Neural cell (in vitro differentiated cells): ENCODE measurements around the gene KSR2. TPM values are rescaled to one million over a fixed set of nuclear protein-coding genes. Genes with fewer than 3 reads are reported as not detected.

Source experiments
- H2AFZ ChIP-seq: fragments of 200-600, 300-800 bp; sonication (generic), shearing (Covaris generic); 2 replicates; pipeline ENCODE4 v1.6.0; 2014; ENCODE audit warnings: low read depth, mild to moderate bottlenecking, antibody characterized with exemption, low read length, moderate library complexity
- H3F3A ChIP-seq: fragments of 200-600 bp; shearing (Covaris generic); 2 replicates; pipeline ENCODE4 v1.6.1; 2016; ENCODE audit warnings: mild to moderate bottlenecking, moderate library complexity, mixed read lengths, antibody characterized with exemption, low read length; ENCODE audit not compliant: insufficient read depth, poor library complexity, severe bottlenecking
- H3K27ac ChIP-seq: fragments of 200-600, 300-800 bp; sonication (generic), shearing (Covaris generic); 2 replicates; pipeline ENCODE4 v1.5.1; 2014; ENCODE audit warnings: mild to moderate bottlenecking, low read length, moderate library complexity
- H3K27me3 ChIP-seq: fragments of 300-800, 200-600 bp; sonication (generic), shearing (Covaris generic); 2 replicates; pipeline ENCODE4 v1.6.0; 2014; ENCODE audit warnings: mild to moderate bottlenecking, low read depth, low read length, moderate library complexity; ENCODE audit not compliant: insufficient read depth
- H3K36me3 ChIP-seq: fragments of 300-800, 200-600 bp; sonication (generic), shearing (Covaris generic); 2 replicates; pipeline ENCODE4 v1.5.1; 2014; ENCODE audit warnings: mild to moderate bottlenecking, antibody characterized with exemption, low read length, moderate library complexity; ENCODE audit not compliant: insufficient read depth
- H3K4me2 ChIP-seq: fragments of 300-800, 200-600 bp; sonication (generic), shearing (Covaris generic); 2 replicates; pipeline ENCODE4 v1.6.0; 2014; ENCODE audit warnings: mild to moderate bottlenecking, low read length
- H3K4me3 ChIP-seq: fragments of 300-800, 200-600 bp; sonication (generic), shearing (Covaris generic); 2 replicates; pipeline ENCODE4 v1.5.1; 2014; ENCODE audit warnings: mild to moderate bottlenecking, low read length, moderate library complexity
- H3K79me2 ChIP-seq: fragments of 200-600 bp; shearing (Covaris generic); replicated peaks from 2 replicates; pipeline ENCODE4 v1.6.0; 2014; ENCODE audit warnings: mild to moderate bottlenecking, low read length, moderate library complexity; ENCODE audit not compliant: insufficient read depth
- H3K9ac ChIP-seq: fragments of 300-800, 200-600 bp; sonication (generic), shearing (Covaris generic); 2 replicates; pipeline ENCODE4 v1.6.1; 2016; ENCODE audit warnings: mild to moderate bottlenecking, low read length, mixed read lengths
- H3K9me2 ChIP-seq: fragments of 200-600 bp; shearing (Covaris generic); 2 replicates; pipeline ENCODE4 v1.6.1; 2016; ENCODE audit warnings: mild to moderate bottlenecking, low read length, mixed read lengths; ENCODE audit not compliant: insufficient read depth
- H3K9me3 ChIP-seq: fragments of 200-600, 300-800 bp; sonication (generic), shearing (Covaris generic); 2 replicates; pipeline ENCODE4 v1.6.1; 2016; ENCODE audit warnings: mild to moderate bottlenecking, mixed run types, low read length, moderate library complexity, mixed read lengths
- H4K20me1 ChIP-seq: fragments of 200-600 bp; shearing (Covaris generic); 2 replicates; pipeline ENCODE4 v1.6.1; 2016; ENCODE audit warnings: mild to moderate bottlenecking, mixed run types; ENCODE audit not compliant: insufficient read depth
- CTCF ChIP-seq: fragments of 450-650 bp; IDR thresholded peaks from 2 replicates; pipeline ENCODE4 v1.5.1; 2014; ENCODE audit warnings: antibody characterized with exemption, mild to moderate bottlenecking, moderate library complexity; ENCODE audit not compliant: poor library complexity, severe bottlenecking
- EP300 ChIP-seq: fragments of 450-650 bp; conservative IDR thresholded peaks from 2 replicates; pipeline ENCODE4 v1.6.1; 2014; ENCODE audit warnings: antibody characterized with exemption, mild to moderate bottlenecking, moderate library complexity; ENCODE audit not compliant: poor library complexity, severe bottlenecking
- EZH2 ChIP-seq: fragments of 200-600, 300-800 bp; shearing (Covaris generic), sonication (generic); IDR thresholded peaks from 2 replicates; pipeline ENCODE4 v1.6.1; 2014; ENCODE audit warnings: antibody characterized with exemption, low read length, borderline replicate concordance, mild to moderate bottlenecking; ENCODE audit not compliant: insufficient read depth, poor library complexity, severe bottlenecking
- MXI1 ChIP-seq: fragments of 450-650 bp; conservative IDR thresholded peaks from 2 replicates; pipeline ENCODE4 v1.6.1; 2014; ENCODE audit warnings: antibody characterized with exemption, mild to moderate bottlenecking; ENCODE audit not compliant: poor library complexity, severe bottlenecking
- POLR2AphosphoS5 ChIP-seq: IDR thresholded peaks from 2 replicates; pipeline ENCODE4 v1.6.1; 2012
- RAD21 ChIP-seq: fragments of 450-650 bp; conservative IDR thresholded peaks from 2 replicates; pipeline ENCODE4 v1.6.1; 2014; ENCODE audit warnings: antibody characterized with exemption, mild to moderate bottlenecking, moderate library complexity
- REST ChIP-seq: IDR thresholded peaks from 2 replicates; pipeline ENCODE4 v1.6.1; 2012; ENCODE audit warnings: borderline replicate concordance
- SMC3 ChIP-seq: fragments of 450-650 bp; conservative IDR thresholded peaks from 2 replicates; pipeline ENCODE4 v1.6.1; 2014; ENCODE audit warnings: antibody characterized with exemption, mild to moderate bottlenecking, moderate library complexity; ENCODE audit not compliant: poor library complexity
- TAF1 ChIP-seq: IDR thresholded peaks from 2 replicates; pipeline ENCODE4 v1.6.1; 2012; ENCODE audit warnings: low read depth
- polyA plus RNA-seq: library from polyadenylated mRNA; depleted of rRNA; stranded (reverse); fragments of >200 nt; gene quantifications from 2 replicates; pipeline ENCODE4 v1.2.3, GENCODE V29; 2014

The KSR2 gene
- polyA plus RNA-seq, 1 donor from 2014 or later, result 3.0 TPM

- Histone ChIP-seq H4K20me1 (no peaks in the 10 kb centered on the region), H3K9me2 (no peaks in the 10 kb centered on the region), H3K9me3 (no peaks in the 10 kb centered on the region), H2AFZ (no peak overlapping the region), H3K9ac (no peak overlapping the region), H3K36me3 (no peaks in the 10 kb centered on the region), H3F3A (no peaks in the 10 kb centered on the region), H3K4me2 (no peak overlapping the region), H3K4me3 (no peak overlapping the region), H3K27me3 (no peaks in the 10 kb centered on the region), H3K79me2 (no peaks in the 10 kb centered on the region), H3K27ac (no peak overlapping the region)
- no peak for TF ChIP-seq RAD21
- TF ChIP-seq EZH2, result no peak
- TF ChIP-seq REST, result no peak
- no peak for TF ChIP-seq EP300
- no peak for TF ChIP-seq CTCF
- no peak for TF ChIP-seq TAF1
- no peak for TF ChIP-seq POLR2AphosphoS5
- no peak for TF ChIP-seq MXI1
- no peak for TF ChIP-seq SMC3
These were observed 391.6 kb downstream of the KSR2 start for GRCh38 chr12:117577122-117577657.

- no peak overlapping the region for H3K27ac ChIP-seq
- no peak overlapping the region for H3K4me2 ChIP-seq
- H3K4me3 ChIP-seq, result no peak overlapping the region
- no peaks in the 10 kb centered on the region for H3K9me2 ChIP-seq
- no peaks in the 10 kb centered on the region for H3K36me3 ChIP-seq
- no peak overlapping the region for H3K9ac ChIP-seq
- no peaks in the 10 kb centered on the region for H4K20me1 ChIP-seq
- no peaks in the 10 kb centered on the region for H3K79me2 ChIP-seq
- H2AFZ ChIP-seq, result no peak overlapping the region
- TF ChIP-seq POLR2AphosphoS5 (no peak), RAD21 (no peak), CTCF (no peak), TAF1 (no peak)
- no peaks in the 10 kb centered on the region for H3K9me3 ChIP-seq
- H3F3A ChIP-seq, result no peaks in the 10 kb centered on the region
- no peaks in the 10 kb centered on the region for H3K27me3 ChIP-seq
These were observed 392.7 kb downstream of the KSR2 start for GRCh38 chr12:117576053-117576452.
